LNCaP clone FGC (cell line): ENCODE measurements around the gene PLAU.
"Not testable (repeated sequence)": the region's sequence is repeated elsewhere in the genome, so short reads cannot be mapped to it uniquely, and the experiment has no call there.

ENCODE experiments used
- DNase-seq: peaks from one replicate; pipeline ENCODE4 v3.0.0-alpha.2; 2011; ENCODE audit warnings: low read depth
- H3K4me3 ChIP-seq: 2 replicates; pipeline ENCODE4 v1.5.1; 2011; ENCODE audit warnings: mild to moderate bottlenecking, low read depth, low read length, control low read depth
- CTCF ChIP-seq: IDR thresholded peaks from 2 replicates; pipeline ENCODE4 v1.5.1; 2012; ENCODE audit warnings: mild to moderate bottlenecking; ENCODE audit not compliant: control insufficient read depth, insufficient read depth; ENCODE audit errors: extremely low read depth

PLAU gene

GRCh38 chr10:73923935-73924598 lies 13.1 kb downstream of the PLAU start:
- no peak overlapping the region for H3K4me3 ChIP-seq
- DNase-seq, result no peak
- TF ChIP-seq CTCF, result no peak

DNA sequence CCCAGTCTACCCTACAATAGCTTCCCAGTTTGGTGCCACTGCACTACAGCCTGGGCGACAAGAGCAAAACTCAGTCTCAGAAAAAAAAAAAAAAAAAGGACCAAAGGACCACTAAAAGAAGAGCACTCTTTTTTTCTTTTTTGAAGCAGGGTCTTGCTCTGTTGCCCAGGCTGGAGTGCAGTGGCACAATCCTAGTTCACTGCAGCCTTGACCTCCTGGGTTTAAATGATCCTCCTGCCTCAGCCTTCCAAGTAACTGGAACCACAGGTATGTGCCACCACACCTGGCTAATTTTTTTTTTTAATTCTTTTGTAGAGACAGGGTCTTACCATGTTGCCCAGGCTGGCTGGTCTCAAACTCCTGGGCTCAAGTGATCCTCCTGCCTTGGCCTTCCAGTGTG lies 14.0 kb downstream of the PLAU start:
- no peak for DNase-seq

GRCh38 chr10:73925539-73925938 lies 14.6 kb downstream of the PLAU start:
- no peak for TF ChIP-seq CTCF
- no peak overlapping the region for H3K4me3 ChIP-seq
- DNase-seq, result no peak

More for the DNA sequence above, 14.0 kb downstream of the PLAU start:
- no peak for TF ChIP-seq CTCF
- H3K4me3 ChIP-seq, result no peak overlapping the region

DNA sequence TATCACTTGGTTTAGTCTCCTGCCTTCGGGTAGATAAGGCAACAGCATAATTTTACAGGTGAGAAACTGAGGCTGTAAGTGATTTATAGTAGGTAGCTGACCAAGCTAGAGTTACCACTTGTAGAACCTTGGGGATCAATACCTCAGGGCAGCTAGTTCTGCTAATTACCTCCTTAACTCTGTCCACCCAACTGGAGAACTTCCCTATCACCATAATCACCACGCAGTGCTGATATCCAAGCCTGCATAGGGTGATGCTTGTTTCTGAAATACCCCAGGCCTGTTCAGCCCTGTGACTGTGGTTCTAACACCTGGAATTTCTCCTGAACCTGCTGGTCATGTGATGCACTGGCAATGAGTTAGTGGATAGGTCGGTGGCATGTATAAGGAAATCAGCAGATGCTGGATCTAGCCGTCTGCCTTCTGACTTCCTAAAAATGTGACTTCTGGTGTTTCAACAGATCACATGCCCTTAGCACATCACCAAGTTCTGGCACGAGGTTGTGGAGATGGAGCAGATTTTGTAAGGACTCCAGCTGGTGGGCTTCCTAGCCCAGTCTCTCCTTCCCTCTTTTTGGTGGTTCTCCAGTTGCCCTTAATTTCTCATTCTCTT lies 15.3 kb downstream of the PLAU start:
- TF ChIP-seq CTCF, result no peak
- H3K4me3 ChIP-seq, result no peak overlapping the region

DNA sequence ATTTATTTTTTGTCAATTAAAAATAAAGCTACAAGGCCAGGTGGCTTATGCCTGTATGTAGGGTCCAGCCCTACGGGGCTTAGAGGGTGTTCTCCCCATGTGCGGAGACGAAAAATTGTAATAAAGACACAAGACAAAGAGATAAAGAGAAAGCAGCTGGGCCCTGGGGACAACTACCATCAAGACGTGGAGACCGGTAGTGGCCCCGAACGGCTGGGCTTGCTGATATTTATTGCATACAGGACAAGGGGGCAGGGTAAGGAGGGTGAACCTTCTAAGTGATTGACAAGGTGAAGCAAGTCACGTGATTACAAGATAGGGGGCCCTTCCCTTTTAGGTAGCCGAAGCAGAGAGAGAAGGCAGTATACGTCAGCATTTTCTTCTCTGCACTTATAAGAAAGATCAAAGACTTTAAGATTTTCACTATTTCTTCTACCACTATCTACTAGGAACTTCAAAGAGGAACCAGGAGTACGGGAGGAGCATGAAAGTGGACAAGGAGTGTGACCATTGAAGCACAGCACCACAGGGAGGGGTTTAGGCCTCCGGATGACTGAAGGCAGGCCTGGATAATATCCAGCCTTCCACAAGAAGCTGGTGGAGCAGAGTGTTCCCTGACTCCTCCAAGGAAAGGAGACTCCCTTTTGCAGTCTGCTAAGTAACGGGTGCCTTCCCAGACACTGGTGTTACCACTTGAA lies 19.8 kb downstream of the PLAU start:
- not testable (repeated sequence) for DNase-seq, H3K4me3 ChIP-seq

More for the DNA sequence above, 15.3 kb downstream of the PLAU start:
- no peak for DNase-seq

DNA sequence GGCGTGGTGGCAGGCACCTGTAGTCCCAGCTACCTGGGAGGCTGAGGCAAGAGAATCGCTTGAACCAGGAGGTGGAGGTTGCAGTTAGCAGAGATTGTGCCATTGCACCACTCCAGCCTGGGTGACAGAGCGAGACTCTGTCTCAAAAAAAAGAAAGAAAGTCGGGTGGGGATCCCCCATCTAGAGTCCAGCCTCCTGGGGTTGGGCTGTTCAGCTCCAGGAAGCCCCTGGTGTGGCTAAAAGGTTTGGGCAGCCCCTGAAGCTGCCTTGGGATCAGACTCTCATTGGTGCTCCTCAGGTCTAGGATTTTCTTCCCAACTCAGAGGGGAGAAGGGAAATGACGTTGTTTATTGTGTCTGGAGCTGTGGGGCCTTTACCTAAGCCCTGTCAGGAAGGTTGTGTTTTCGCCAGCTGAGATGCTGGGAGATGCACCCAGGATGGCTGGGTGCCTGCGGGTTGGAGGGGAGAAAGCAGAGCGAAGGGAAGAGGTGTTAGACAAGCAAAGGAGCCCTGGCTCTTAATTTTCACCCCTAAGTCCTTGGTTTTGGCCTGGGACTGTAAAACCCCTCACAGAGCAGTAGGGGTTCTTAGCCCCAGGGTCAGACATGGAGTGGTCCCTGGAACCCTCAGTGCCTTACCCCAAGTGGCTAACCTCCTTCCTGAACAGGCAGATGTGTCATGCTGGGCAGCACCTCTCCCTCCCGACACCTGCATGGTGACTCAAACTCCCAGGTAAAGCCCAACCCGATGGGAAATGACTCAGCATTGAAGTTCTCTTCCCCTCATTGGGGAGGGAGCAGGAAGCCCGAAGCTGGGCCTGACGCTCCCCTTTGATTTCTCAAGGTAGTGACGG lies 21.1 kb downstream of the PLAU start:
- TF ChIP-seq CTCF, result no peak
- H3K4me3 ChIP-seq, result no peak overlapping the region
- DNase-seq, result no peak
